Activated B cell treated with CpG ODN at 0.5 μM for 24 hours (primary cell): ENCODE measurements around the gene USP30. TPM values are rescaled to one million over a fixed set of nuclear protein-coding genes. Genes with fewer than 3 reads are reported as not detected.

Source experiments
- ATAC-seq: fragments of 200-7000 bp; cut with Tn5 transposase; one replicate; pipeline ENCODE4 v1.10.0; 2021; ENCODE audit warnings: low read depth, mild to moderate bottlenecking, moderate library complexity
- CTCF ChIA-PET: fragments of 350-600 bp; sonication (Branson Sonifier 250); formaldehyde crosslinking; loops from one replicate; lab custom pipeline; 2021; ENCODE audit warnings: antibody characterized with exemption; lab: Charles Lee
- POLR2A ChIA-PET: fragments of 350-600 bp; sonication (Branson Sonifier 250); formaldehyde crosslinking; loops from one replicate; lab custom pipeline; 2021; ENCODE audit warnings: antibody characterized with exemption; lab: Charles Lee
- DNase-seq: peaks from one replicate; pipeline ENCODE4 v3.0.0; 2022
- H3K27ac Mint-ChIP-seq: one replicate; pipeline ENCODE4 v1.8.0; 2020; ENCODE audit warnings: mixed read lengths
- H3K27me3 Mint-ChIP-seq: one replicate; pipeline ENCODE4 v1.8.0; 2021; ENCODE audit warnings: mixed read lengths
- H3K36me3 Mint-ChIP-seq: one replicate; pipeline ENCODE4 v1.8.0; 2021; ENCODE audit warnings: low read depth, mixed read lengths
- H3K4me1 Mint-ChIP-seq: one replicate; pipeline ENCODE4 v1.8.0; 2021; ENCODE audit warnings: mixed read lengths
- H3K4me3 Mint-ChIP-seq: one replicate; pipeline ENCODE4 v1.8.0; 2020; ENCODE audit warnings: mild to moderate bottlenecking, mixed read lengths
- H3K9me3 Mint-ChIP-seq: one replicate; pipeline ENCODE4 v1.8.0; 2020; ENCODE audit warnings: mixed read lengths
- intact Hi-C: fragments of 100-400 bp; cut with micrococcal nuclease; formaldehyde crosslinking; loops from one replicate; pipeline ENCODE4 v1.15.1; 2024
- total RNA-seq: library from RNA; stranded (reverse); gene quantifications from 2 replicates; pipeline ENCODE4 v1.2.3, GENCODE V29; 2022
- TF ChIP-seq, protein P1 (sequence below): fragments of 200-600 bp; IDR thresholded peaks from one replicate; pipeline ENCODE4 v1.8.0; 2022; ENCODE audit warnings: antibody characterized with exemption, mild to moderate bottlenecking

Gene USP30
- total RNA-seq, 1 donor from 2014 or later: 17.7 TPM

DNA sequence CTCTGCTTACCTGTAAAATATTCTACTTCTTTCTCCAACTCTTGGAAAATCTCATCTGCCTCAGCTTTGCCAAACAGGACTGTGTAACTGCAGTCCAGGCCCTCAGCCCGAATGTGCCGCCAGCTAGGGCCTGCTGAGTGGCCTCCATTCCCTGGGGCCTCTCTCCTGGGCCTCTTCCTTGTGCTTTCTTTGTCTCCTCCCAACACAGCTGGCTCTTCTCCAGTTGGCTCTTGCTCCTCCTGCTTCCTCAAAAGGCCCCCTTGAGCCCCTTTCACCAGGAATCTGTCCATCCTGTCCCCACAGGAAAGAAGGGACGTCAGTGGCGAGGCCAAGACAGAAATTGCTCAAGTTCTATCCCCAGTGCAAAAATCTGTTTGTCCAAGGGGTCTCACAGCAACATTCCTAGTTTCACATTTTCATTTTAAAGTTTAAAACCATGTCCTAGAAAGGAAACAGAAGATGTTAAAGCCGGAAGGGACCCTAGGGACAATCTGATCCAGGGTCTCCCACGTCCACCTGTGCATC lies 40.2 kb downstream of the USP30 start:
- ATAC-seq (no peak), DNase-seq (no peak)
- Mint-ChIP-seq H3K4me1 (peaks cover 30% of the 10 kb centered on the region), H3K9me3 (no peaks in the 10 kb centered on the region), H3K27me3 (no peaks in the 10 kb centered on the region), H3K4me3 (peak overlapping the region; percentile 88), H3K36me3 (peaks cover 41% of the 10 kb centered on the region), H3K27ac (peak overlapping the region; percentile 92)
- CTCF ChIA-PET: interaction anchor here (0.8 to 2.3 kb wide), 5 partner anchors 19 to 530 kb away, joined by 4 to 7 read pairs (median 5); partner anchors contain the start of gene ISCU
- intact Hi-C loops: loop anchor here (1.0 to 10.0 kb wide), 14 partner anchors 40 to 1998 kb away; partner anchors contain the start of genes CRY1, FICD, PWP1 and USP30
- POLR2A ChIA-PET: interaction anchor here (0.7 to 2.7 kb wide), 3 partner anchors 40 to 570 kb away, joined by 3 to 9 read pairs (median 8); partner anchors contain the start of genes ISCU and USP30
- TF ChIP-seq, protein P1, sequence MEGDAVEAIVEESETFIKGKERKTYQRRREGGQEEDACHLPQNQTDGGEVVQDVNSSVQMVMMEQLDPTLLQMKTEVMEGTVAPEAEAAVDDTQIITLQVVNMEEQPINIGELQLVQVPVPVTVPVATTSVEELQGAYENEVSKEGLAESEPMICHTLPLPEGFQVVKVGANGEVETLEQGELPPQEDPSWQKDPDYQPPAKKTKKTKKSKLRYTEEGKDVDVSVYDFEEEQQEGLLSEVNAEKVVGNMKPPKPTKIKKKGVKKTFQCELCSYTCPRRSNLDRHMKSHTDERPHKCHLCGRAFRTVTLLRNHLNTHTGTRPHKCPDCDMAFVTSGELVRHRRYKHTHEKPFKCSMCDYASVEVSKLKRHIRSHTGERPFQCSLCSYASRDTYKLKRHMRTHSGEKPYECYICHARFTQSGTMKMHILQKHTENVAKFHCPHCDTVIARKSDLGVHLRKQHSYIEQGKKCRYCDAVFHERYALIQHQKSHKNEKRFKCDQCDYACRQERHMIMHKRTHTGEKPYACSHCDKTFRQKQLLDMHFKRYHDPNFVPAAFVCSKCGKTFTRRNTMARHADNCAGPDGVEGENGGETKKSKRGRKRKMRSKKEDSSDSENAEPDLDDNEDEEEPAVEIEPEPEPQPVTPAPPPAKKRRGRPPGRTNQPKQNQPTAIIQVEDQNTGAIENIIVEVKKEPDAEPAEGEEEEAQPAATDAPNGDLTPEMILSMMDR: no peak

DNA sequence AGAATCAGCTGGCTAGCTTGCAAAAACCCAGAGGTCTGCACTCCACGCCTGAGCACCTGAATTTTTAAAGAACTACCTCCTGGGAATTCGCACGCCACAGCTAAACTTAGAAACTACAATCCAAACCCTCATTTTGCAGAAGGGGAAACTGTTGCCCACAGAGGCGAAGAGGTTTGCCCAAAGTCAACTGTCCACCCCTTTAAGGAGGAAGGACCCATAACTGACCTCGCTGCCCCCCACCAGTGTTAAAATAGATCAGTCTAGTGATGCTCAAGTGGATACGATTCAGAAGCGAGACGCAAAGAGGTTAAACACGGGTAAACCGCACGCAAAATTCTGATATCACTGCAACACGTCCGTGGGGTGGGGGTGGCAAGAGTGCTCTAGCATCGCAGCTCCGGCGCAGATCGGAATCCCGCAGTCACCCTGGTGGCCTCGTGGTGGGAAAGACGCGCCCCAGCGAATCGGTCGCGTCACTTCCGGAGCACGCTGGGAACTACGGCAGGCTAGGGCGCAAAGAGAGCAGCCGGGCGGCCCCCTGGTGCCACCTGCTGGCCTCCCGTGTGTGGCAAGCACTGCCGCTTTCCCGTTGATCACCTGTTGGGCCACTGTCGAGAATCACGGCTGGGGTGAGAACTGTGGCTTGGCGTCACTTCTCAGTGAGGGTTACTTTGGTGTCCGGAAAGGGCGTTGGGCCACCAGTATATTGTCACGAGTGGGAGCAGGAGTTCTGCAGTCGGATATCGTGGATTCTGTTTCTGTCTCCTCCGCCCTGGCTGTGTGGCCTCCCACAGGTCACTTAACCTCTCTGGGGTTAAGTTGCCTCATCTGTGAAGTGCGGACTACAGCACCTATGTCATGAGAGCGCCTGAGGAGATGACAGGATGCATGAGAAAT lies 40.9 kb downstream of the USP30 start, which contains the start of gene ALKBH2:
ALKBH2 (minus strand) TSS at position 451 of the 897 bp plus-strand sequence. CDS start 686 bp downstream, outside the sequence.
- CTCF ChIA-PET: interaction anchor here (0.8 to 2.3 kb wide), 7 partner anchors 18 to 531 kb away, joined by 4 to 7 read pairs (median 5); partner anchors contain the start of gene ISCU
- ATAC-seq (peak; percentile 68), DNase-seq (peak; percentile 90)
- TF ChIP-seq, protein P1: peak; percentile 92
- intact Hi-C loops: loop anchor here (1.0 to 10.0 kb wide), 14 partner anchors 41 to 1998 kb away; partner anchors contain the start of genes CRY1, FICD, PWP1 and USP30
- no peaks in the 10 kb centered on the region for H3K9me3 Mint-ChIP-seq
- H3K27me3 Mint-ChIP-seq: no peaks in the 10 kb centered on the region
- peak within 1 kb of the TSS; percentile 88 for H3K4me3 Mint-ChIP-seq
- peaks cover 37% of the 10 kb centered on the region for H3K36me3 Mint-ChIP-seq
- POLR2A ChIA-PET: interaction anchor here (0.7 to 2.7 kb wide), 4 partner anchors 41 to 571 kb away, joined by 3 to 9 read pairs (median 6); partner anchors contain the start of genes ISCU and USP30
- peaks cover 33% of the 10 kb centered on the region for H3K4me1 Mint-ChIP-seq
- H3K27ac Mint-ChIP-seq: peak within 1 kb of the TSS; percentile 92

DNA sequence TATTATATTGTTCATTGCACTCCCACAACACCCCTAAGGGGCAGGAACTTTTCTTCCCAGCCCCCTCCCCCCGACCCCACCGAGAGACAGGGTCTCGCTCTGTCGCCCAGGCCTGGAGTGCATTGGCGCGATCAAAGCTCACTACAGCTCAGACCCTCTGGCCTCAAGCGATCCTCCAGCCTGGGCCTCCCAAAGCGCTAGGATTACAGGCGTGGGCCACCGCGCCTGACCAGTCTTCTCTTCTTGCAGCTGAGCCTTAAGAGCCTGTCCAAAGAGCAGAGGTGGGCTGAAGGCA lies 44.7 kb downstream of the USP30 start:
- ChIA-PET CTCF (no interaction called here), POLR2A (no interaction called here)

DNA sequence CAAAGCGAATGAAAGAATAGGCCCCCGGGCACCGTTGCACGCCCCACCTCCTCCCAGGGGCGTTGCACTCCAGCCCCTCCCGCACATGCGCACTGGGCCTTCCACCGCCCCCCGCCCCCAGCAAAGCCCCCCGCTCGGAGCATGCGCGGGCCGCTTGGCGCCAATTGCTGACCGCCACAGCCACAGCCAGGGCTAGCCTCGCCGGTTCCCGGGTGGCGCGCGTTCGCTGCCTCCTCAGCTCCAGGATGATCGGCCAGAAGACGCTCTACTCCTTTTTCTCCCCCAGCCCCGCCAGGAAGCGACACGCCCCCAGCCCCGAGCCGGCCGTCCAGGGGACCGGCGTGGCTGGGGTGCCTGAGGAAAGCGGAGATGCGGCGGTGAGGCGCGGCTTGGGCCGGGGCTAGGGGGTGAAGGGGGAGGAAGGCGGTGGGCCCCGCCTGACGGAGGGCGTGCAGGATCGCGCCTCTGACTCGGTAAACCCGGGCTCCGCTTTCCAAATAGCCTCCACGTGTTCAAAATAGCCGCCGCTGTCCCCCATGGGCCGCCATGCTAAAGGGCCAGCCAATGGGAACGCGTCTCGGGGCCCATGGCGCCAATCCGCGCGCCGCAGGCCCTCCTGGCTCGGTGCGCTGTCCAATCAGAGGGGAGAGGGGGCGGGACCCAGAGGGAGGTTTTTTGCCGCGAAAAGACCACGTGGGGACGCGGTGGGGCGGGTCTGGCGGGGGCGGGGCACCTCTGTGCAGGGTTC lies 45.2 kb downstream of the USP30 start, which contains the start of gene UNG:
UNG (plus strand) TSS at position 163 of the 748 bp plus-strand sequence; CDS start at position 246, 83 bp downstream.
- ATAC-seq (peak; percentile 90), DNase-seq (peak; percentile 92)
- POLR2A ChIA-PET: interaction anchor here (1.5 kb wide), 1 partner anchor 44 kb away, joined by 5 read pairs; no protein-coding TSS in a partner anchor
- Mint-ChIP-seq H3K36me3 (peaks cover 15% of the 10 kb centered on the region), H3K9me3 (no peaks in the 10 kb centered on the region), H3K27ac (peak within 1 kb of the TSS; percentile 41), H3K27me3 (no peaks in the 10 kb centered on the region), H3K4me3 (peak within 1 kb of the TSS; percentile 84), H3K4me1 (peaks cover 31% of the 10 kb centered on the region)
- intact Hi-C loops: loop anchor here (1.0 to 10.0 kb wide), 6 partner anchors 45 to 2003 kb away; partner anchors contain the start of genes CORO1C, CRY1, ISCU and MMAB
- CTCF ChIA-PET: interaction anchor here (3.1 kb wide), 1 partner anchor 15 kb away, joined by 19 read pairs; no protein-coding TSS in a partner anchor
- TF ChIP-seq, protein P1: no peak

More for the DNA sequence above, 44.7 kb downstream of the USP30 start:
- ATAC-seq: no peak
- intact Hi-C loops: loop anchor here (1.0 to 10.0 kb wide), 3 partner anchors 535 to 2002 kb away; partner anchors contain the start of genes CRY1, ISCU and PWP1
- DNase-seq: no peak
- Mint-ChIP-seq H3K4me1 (peaks cover 36% of the 10 kb centered on the region), H3K36me3 (peaks cover 16% of the 10 kb centered on the region), H3K4me3 (peak overlapping the region; percentile 84), H3K27me3 (no peaks in the 10 kb centered on the region), H3K27ac (no peak overlapping the region), H3K9me3 (no peaks in the 10 kb centered on the region)
- TF ChIP-seq, protein P1: no peak
